Measurements from ENCODE around the gene CHP1.
"Not testable (repeated sequence)": the region's sequence is repeated elsewhere in the genome, so short reads cannot be mapped to it uniquely, and the experiment has no call there.

Gene CHP1

DNA sequence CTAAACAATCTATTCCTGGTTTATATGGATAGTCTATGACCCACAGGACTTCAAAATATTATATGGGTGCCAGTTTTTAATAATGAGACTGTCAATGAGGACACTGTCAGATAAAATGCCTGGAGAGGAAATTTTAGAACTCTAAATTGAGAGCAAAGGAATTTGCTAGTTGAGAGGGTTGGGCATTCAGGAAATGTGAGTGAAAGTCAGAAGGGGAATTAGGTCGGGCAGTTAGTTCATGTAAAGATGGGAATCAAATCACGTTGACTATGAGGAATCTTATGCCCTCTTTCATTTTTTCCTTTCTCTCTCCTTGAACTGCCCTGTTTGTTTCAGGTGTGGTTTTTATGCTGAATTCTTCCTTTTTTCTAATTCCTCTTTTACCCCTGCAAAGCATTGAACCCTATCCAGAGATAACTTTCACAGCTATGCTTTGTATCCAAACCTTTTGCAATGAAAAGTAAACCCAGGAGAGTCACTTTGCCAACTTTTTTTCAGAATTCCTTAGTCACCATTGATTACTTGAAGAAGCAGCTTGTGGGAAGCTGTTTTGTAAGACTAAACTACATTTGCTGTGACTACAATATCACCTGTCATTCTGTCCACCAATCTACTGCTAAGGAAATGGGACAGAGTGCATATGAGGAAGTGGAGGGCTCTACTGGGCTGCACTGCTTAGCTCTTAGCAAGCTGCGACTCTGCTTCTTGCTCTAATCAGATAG, 27.8 kb downstream of the CHP1 start:
- DNase-seq (ENCODE audit: extremely low read depth, low read depth): peak; percentile 8
- TF ChIP-seq, protein P1, sequence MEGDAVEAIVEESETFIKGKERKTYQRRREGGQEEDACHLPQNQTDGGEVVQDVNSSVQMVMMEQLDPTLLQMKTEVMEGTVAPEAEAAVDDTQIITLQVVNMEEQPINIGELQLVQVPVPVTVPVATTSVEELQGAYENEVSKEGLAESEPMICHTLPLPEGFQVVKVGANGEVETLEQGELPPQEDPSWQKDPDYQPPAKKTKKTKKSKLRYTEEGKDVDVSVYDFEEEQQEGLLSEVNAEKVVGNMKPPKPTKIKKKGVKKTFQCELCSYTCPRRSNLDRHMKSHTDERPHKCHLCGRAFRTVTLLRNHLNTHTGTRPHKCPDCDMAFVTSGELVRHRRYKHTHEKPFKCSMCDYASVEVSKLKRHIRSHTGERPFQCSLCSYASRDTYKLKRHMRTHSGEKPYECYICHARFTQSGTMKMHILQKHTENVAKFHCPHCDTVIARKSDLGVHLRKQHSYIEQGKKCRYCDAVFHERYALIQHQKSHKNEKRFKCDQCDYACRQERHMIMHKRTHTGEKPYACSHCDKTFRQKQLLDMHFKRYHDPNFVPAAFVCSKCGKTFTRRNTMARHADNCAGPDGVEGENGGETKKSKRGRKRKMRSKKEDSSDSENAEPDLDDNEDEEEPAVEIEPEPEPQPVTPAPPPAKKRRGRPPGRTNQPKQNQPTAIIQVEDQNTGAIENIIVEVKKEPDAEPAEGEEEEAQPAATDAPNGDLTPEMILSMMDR (IDR thresholded peaks at IDR 0.05; ENCODE audit: low read depth, low read length): no peak

DNA sequence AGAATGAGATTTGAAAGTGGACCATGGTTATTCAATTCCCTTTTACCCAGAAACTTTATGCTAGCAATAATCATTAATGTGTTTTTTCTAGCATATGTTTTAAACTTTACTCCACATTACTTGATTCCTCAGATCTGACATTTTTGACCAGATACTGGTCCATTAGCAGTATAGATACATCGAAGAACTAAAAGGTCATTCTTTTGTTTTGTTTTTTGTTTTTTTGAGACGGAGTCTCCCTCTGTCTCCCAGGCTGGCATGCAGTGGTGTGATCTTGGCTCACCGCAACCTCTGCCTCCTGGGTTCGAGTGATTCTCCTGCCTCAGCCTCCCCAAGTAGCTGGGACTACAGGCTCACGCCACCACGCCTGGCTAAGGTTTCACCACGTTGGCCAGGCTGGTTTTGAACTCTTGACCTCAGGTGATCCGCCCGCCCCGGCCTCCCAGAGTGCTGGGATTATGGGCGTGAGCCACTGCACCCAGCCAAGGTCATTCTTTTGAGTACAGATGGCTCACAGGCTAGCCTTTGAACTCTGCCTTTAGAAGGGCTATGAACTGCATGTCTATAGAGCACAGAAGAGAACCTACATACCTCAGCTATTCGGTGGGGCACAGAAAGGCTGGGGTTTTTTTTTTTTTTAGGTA, 28.6 kb downstream of the CHP1 start:
- TF ChIP-seq, protein P1 (IDR thresholded peaks at IDR 0.05; ENCODE audit: low read depth, low read length): no peak
- DNase-seq (ENCODE audit: extremely low read depth, low read depth): no peak

DNA sequence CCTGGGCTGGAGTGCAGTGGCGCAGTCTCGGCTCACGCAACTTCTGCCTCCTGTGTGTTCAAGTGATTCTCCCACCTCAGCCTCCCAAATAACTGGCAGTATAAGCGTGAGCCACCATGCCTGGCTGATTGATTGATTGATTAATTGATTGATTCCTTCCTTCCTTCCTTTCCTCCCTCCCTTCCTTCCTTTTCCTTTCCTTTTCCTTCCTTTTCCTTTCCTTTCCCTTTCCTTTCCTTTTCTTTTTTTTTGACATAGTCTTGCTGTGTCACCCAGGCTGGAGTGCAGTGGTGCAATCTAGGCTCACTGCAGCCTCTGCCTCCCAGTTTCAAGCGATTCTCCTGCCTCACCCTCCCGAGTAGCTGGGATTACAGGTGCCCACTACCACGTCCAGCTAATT, 29.9 kb downstream of the CHP1 start:
- not testable (repeated sequence) for DNase-seq (ENCODE audit: extremely low read depth, low read depth)

DNA sequence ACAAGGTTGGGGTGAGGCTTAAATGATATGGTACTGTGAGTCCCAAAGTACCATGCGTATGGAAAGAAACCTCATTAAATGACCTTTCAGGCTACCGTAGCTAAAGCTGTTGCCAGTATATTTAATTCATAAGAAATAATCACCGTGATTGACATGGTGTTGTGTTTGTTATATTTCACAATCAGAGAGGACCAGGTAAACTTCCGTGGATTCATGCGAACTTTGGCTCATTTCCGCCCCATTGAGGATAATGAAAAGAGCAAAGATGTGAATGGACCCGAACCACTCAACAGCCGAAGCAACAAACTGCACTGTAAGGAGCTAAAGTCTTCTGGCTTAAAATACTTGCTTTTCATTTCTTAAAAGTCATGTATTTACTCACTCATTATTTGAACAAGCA, 31.5 kb downstream of the CHP1 start:
- no peak for DNase-seq (ENCODE audit: extremely low read depth, low read depth)
- TF ChIP-seq, protein P1 (IDR thresholded peaks at IDR 0.05; ENCODE audit: low read depth, low read length): no peak

DNA sequence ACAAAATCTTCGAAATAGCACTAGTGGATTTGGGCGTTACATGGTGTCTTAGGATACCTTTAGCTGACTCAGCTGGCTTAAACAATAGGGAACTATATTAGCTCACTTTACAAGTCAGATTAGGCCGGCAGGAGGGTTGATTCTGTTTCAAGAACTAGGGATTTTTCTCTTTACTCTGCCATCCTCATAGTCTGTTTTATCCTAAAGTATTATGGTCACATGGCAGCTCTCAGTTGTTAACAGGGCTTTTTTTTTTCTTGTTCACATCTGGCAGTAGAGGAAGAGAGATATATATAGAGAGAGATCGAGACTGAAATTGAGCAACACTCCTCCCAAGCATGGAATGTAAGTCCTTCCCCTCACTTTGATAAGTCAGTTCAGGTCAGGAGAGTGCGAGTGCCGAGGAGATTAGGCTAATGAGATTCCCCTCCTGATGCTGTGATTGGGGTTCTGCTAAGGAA, 32.9 kb downstream of the CHP1 start:
- DNase-seq (ENCODE audit: extremely low read depth, low read depth): no peak
- TF ChIP-seq, protein P1 (IDR thresholded peaks at IDR 0.05; ENCODE audit: low read depth, low read length): no peak

DNA sequence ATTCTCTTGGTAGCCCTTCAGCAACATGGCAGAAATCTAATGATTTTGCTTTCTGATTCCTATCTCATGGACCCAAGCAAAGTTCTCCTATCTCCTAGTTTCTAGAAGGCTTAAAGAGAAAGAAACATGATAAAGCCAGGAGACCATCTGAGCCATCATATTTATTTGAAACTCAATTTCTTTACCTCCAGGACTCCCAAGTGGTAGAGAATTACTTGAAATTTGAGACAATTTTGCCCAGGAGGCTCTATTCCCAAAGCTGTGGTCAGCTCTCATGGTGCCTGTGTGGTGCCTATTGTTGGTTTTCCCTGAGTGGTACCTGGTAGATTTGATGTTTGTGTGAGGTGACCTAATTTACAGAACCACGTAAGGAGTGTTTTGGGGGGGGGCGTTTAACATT, 38.8 kb downstream of the CHP1 start:
- TF ChIP-seq, protein P1 (IDR thresholded peaks at IDR 0.05; ENCODE audit: low read depth, low read length): no peak

DNA sequence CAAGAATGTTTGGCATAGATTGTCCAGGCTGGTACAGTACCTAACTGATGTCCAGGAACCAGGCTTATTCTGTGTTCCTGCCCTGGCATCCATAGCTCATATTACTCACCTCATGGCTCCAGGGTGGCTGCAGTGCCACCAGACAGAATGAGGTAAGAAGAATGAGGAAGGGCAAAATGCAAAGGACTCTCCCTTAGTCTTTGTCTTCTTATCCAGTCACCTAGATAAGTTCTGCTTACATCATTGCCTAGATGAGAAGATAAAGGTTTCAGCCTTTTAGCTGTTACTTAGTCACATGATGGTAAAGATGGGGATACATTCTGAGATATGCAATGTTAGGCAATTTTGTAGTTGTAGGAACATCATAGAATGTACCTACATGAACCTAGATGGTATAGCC, 45.8 kb downstream of the CHP1 start:
- DNase-seq (ENCODE audit: extremely low read depth, low read depth): no peak
- TF ChIP-seq, protein P1 (IDR thresholded peaks at IDR 0.05; ENCODE audit: low read depth, low read length): no peak

More for the DNA sequence above, 38.8 kb downstream of the CHP1 start:
- no peak for DNase-seq (ENCODE audit: extremely low read depth, low read depth)
